Measurements from ENCODE around the gene GFOD1. TPM values are rescaled to one million over a fixed set of nuclear protein-coding genes. Genes with fewer than 3 reads are reported as not detected.

GFOD1 gene
- polyA plus RNA-seq, 1 of the 3 experiments (the other 2 are of a cell fraction), result 1.6 TPM

- Histone ChIP-seq H3K9ac (no peak overlapping the region), H3K27ac (ENCODE audit: low read depth in 2 of 2, low read length in 1 of 2) (no peak overlapping the region), H2AFZ (ENCODE audit: low read depth) (peak overlapping the region; percentile 66), H3K9me2 (no peaks in the 10 kb centered on the region), H3K9me3 (no peaks in the 10 kb centered on the region), H3K4me1 (ENCODE audit: control insufficient read depth in 1 of 2, insufficient read depth in 2 of 2, low read depth in 1 of 2, low read length in 1 of 2) (peaks cover 0 to 11% of the 10 kb centered on the region in 2 experiments; a peak in 2 of 4 replicates), H3K4me3 (ENCODE audit: low read depth in 2 of 2, low read length in 1 of 2) (no peak overlapping the region), H3K36me3 (replicated peaks in 1 of 2; ENCODE audit: control insufficient read depth in 1 of 2, insufficient read depth in 2 of 2, low read length in 1 of 2) (no peaks in the 10 kb centered on the region), H3K27me3 (ENCODE audit: insufficient read depth) (no peaks in the 10 kb centered on the region), H3K4me2 (no peak overlapping the region; the same call in 1 of the 2 replicates), H4K20me1 (ENCODE audit: insufficient read depth) (no peaks in the 10 kb centered on the region), H3F3A (replicated peaks; ENCODE audit: insufficient read depth) (no peaks in the 10 kb centered on the region), H3K79me2 (ENCODE audit: insufficient read depth) (no peaks in the 10 kb centered on the region)
- no peak for TF ChIP-seq SIN3A (IDR thresholded peaks at IDR 0.05; ENCODE audit: borderline replicate concordance, low read depth, low read length)
- TF ChIP-seq FOXM1 (IDR thresholded peaks at IDR 0.05; ENCODE audit: low read depth), result no peak
- TF ChIP-seq IRF3 (IDR thresholded peaks at IDR 0.05; ENCODE audit: low read depth, low read length), result no peak
- TF ChIP-seq NFIC (IDR thresholded peaks at IDR 0.05; ENCODE audit: borderline replicate concordance), result no peak
- no peak for TF ChIP-seq MAX (IDR thresholded peaks at IDR 0.05; ENCODE audit: low read depth)
- no peak for TF ChIP-seq EZH2phosphoT487 (IDR thresholded peaks at IDR 0.05; ENCODE audit: borderline replicate concordance, low read depth)
- no peak for TF ChIP-seq CTCF (IDR thresholded peaks at IDR 0.05)
- TF ChIP-seq ELF1 (IDR thresholded peaks at IDR 0.05), result no peak
- no peak for TF ChIP-seq RAD21 (IDR thresholded peaks at IDR 0.05; ENCODE audit: low read length)
- no peak for TF ChIP-seq TEAD4 (IDR thresholded peaks at IDR 0.05; ENCODE audit: borderline replicate concordance, insufficient read depth)
- TF ChIP-seq GABPA (IDR thresholded peaks at IDR 0.05; ENCODE audit: low read depth), result no peak
- TF ChIP-seq YY1 (IDR thresholded peaks at IDR 0.05; ENCODE audit: low read depth), result no peak
- TF ChIP-seq FOSL2 (IDR thresholded peaks at IDR 0.05; ENCODE audit: borderline replicate concordance, low read depth), result no peak
- TF ChIP-seq RFX5 (IDR thresholded peaks at IDR 0.05; ENCODE audit: low read length), result no peak
- TF ChIP-seq USF2 (IDR thresholded peaks at IDR 0.05; ENCODE audit: borderline replicate concordance, low read depth, low read length), result no peak
- ChIA-PET POLR2A (no interaction called here), CTCF (interaction anchor here (1.3 kb wide), 1 partner anchor 9 kb away, joined by 3 read pairs; no protein-coding TSS in a partner anchor)
- 86% methylated on average over 5 of the region's 5 CpGs for WGBS (ENCODE audit: low lambda C conversion rate)
- no peak for DNase-seq
These were observed 83.0 kb downstream of the GFOD1 start for GRCh38 chr6:13404228-13404891.
